NCI-H2081 treated with DMSO at 0.1 percent for 48 hours (cell line): ENCODE results near the gene PRRC2A.

Experiments used
- DNase-seq: peaks from one replicate; lab custom pipeline; 2025; lab: John Stamatoyannopoulos, UW

The PRRC2A gene

DNA sequence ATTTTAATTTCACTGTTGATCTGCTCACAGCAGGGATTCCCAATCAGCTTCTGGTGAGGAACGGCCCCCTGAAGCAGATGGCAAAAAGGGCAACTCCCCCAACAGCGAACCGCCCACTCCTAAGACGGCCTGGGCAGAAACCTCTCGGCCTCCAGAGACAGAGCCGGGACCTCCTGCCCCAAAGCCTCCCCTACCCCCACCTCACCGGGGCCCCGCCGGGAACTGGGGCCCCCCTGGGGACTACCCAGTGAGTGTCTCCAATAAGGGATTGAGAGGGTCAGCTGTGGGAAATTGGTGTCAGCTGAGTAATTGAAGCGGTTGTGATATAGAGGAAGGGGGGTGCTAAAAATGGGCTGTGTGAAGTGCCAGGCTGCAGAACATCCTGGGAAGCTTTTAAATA, 6.4 kb downstream of the PRRC2A start:
- DNase-seq, result no peak

DNA sequence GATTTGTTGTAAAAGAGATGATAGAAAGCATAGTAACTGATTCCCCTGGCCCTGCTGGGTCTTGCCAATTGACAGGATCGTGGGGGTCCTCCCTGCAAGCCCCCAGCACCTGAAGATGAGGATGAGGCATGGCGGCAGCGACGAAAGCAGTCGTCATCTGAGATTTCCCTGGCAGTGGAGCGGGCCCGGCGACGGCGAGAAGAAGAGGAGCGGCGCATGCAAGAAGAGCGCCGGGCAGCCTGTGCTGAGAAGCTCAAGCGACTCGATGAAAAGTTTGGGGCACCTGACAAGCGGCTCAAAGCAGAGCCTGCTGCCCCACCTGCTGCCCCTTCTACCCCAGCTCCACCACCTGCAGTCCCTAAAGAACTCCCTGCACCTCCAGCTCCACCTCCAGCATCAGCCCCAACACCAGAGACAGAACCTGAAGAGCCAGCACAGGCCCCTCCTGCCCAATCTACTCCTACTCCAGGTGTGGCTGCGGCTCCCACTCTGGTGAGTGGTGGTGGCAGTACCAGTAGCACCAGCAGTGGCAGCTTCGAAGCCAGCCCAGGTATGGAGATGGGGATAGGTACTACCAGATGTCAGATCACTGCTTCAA, 7.3 kb downstream of the PRRC2A start:
- DNase-seq, result no peak

DNA sequence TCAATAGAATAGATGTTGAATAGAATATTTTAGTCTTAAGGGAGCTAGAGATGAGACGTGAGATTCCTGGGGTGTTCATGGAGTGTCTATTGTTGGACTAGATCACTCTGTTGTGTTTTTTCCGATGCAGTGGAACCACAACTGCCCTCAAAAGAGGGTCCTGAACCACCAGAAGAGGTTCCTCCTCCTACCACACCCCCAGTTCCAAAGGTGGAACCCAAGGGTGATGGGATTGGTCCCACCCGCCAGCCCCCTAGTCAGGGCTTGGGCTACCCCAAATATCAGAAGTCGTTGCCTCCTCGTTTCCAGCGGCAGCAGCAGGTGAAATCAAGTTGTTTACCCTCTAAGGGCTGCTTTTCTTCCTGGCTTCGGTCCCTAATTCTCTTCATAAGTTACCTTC, 8.5 kb downstream of the PRRC2A start:
- DNase-seq, result no peak

DNA sequence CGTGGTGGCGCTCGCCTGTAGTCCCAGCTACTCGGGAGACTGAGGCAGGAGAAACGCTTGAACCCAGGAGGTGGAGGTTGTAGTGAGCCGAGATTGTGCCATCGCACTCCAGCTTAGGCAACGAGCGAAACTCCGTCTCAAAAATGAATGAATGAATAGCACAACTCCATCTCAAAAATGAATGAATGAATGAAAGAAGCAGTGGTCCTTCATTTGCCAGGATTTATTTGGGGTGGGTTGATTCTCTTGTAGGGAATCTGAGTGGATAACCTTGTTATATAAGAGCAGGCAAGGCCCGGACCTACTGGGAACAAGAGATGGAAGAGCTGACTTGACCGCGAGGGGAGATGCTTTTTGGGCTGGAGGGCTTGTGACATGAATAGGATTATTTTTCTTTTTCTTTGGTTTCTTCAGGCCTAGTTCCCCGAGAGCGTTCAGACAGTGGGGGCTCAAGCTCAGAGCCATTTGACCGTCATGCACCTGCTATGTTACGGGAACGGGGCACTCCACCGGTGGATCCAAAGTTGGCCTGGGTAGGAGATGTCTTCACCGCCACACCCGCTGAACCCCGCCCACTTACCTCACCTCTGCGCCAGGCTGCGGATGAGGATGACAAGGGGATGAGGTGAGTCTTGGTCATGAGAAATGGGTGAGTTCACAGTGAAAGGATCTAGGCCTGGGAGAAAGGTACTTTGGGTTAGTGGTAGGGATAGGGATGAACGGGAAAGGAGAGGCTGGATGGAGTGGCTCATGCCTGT, 9.8 kb downstream of the PRRC2A start:
- no peak for DNase-seq

- DNase-seq, result no peak
Measured at GRCh38 chr6:31631209-31631608, 10.7 kb downstream of the PRRC2A start.

DNA sequence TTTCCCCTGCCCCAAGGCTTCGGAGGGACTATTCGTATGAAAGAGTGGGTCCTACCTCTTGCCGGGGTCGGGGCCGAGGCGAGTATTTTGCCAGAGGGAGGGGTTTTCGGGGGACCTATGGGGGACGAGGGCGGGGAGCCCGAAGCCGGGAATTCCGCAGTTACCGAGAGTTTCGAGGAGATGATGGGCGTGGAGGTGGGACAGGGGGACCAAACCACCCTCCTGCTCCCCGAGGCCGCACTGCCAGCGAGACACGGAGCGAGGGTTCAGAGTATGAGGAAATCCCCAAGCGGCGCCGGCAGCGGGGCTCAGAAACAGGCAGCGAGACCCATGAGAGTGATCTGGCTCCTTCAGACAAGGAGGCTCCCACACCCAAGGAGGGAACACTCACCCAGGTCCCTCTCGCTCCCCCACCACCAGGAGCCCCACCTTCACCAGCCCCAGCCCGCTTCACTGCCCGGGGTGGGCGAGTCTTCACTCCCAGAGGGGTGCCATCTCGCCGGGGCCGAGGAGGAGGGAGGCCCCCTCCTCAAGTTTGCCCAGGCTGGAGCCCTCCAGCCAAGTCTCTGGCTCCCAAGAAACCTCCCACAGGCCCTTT, 11.3 kb downstream of the PRRC2A start:
- DNase-seq, result no peak

- DNase-seq, result no peak
Measured at GRCh38 chr6:31632279-31632946, 11.9 kb downstream of the PRRC2A start.

DNA sequence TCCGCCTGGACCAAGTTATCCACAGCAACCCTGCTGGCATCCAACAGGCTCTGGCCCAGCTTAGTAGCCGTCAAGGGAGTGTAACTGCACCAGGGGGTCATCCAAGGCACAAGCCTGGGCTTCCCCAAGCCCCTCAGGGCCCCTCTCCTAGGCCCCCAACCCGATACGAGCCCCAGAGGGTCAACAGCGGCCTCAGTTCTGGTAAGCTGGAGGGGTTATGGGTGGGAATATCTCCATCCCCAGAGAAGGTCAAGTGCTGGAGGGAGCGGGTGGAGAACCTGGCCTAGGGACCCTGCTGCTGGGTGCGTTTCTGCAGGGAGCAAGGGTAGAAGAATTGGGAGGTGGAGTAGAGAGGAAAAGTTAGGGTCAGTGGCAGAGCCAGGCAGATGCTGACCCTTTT, 12.9 kb downstream of the PRRC2A start:
- DNase-seq, result no peak

- no peak for DNase-seq
Measured at GRCh38 chr6:31634131-31634530, 13.6 kb downstream of the PRRC2A start.

DNA sequence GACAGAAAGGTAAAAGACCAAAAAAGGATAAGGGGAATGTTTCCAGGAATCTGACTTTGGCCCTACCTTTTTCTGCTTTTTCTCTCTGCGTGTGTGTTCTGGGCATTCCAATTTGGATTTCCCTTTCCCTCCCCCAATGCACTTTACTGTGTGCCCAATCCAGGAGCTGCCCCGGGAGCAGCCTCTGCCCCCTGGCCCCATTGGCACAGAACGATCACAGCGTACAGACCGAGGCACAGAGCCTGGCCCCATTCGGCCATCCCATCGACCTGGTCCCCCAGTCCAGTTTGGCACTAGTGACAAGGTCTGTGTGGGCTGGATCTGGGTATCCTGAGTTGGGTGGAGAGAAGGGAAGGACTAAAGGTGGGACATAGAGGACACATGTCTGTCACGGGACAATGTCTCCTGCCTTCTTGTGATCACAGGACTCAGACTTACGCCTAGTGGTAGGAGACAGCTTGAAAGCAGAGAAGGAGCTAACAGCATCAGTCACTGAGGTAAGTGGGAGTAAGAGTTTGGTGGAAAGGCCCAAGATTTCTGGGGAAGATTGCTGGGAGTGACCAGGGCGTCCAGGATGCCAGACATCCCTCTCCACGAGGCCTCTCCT, 14.6 kb downstream of the PRRC2A start:
- no peak for DNase-seq

GRCh38 chr6:31636698-31637596, 16.4 kb downstream of the PRRC2A start:
- no peak for DNase-seq

DNA sequence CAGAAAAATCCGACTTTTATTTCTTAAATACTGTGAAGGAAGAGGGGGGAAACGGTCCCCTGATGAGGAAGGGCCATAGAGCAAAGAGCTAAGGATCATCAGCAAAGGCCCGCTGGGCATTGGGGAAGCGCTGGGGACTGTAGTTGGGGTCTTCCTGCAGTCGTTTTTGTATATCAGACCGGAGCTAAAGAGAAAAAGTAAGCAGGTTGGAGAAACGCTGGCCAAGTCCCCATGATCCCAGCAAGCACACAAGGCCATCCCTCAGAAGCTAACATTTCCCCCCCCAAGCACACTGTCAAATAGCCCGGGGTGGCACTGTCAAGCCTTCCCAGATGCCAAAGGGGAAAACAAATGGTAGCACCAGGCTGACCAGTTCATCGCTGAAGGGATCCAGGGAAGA, 18.5 kb downstream of the PRRC2A start:
- no peak for DNase-seq

GRCh38 chr6:31639449-31639861, 18.9 kb downstream of the PRRC2A start:
- no peak for DNase-seq

DNA sequence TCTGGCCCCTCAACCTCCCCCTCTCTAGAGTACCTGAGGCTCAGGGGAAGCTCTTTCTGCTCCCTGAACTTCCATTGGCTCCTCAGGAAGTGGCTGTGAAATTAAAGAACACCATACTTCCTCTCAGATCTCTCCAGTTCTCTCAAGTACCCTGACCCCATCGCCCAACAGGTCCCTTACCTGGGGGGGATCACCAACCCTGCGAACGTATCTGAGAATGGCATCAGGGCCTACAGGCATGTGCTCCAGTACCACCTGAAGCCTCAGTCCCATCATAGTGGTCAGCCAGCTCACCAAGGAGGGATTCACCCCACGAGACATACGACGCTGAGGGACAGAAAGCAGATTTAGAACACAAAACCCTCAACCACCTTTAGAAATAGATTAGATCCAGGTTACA, 20.1 kb downstream of the PRRC2A start:
- DNase-seq, result no peak

DNA sequence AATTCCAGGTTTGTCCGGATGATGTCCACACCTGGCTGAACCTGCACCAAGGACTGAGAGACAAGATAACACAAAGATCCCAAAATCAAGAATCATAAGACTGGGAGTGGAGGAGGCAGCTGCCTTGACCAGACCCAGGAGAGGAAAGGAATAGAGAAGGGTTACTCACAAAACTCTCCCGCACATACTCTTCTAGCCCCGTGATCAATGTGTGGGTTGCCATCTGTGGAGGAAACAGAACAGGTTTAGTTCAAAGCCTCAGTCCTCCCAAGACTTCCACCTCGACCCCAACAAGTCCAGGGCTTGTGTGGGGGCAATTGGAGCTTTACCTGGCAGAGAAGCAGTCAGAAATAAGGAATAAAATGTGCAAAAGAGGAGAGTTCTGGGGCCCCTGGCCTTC, 20.9 kb downstream of the PRRC2A start:
- no peak for DNase-seq

- no peak for DNase-seq
Measured at GRCh38 chr6:31642798-31643570, 22.5 kb downstream of the PRRC2A start.

DNA sequence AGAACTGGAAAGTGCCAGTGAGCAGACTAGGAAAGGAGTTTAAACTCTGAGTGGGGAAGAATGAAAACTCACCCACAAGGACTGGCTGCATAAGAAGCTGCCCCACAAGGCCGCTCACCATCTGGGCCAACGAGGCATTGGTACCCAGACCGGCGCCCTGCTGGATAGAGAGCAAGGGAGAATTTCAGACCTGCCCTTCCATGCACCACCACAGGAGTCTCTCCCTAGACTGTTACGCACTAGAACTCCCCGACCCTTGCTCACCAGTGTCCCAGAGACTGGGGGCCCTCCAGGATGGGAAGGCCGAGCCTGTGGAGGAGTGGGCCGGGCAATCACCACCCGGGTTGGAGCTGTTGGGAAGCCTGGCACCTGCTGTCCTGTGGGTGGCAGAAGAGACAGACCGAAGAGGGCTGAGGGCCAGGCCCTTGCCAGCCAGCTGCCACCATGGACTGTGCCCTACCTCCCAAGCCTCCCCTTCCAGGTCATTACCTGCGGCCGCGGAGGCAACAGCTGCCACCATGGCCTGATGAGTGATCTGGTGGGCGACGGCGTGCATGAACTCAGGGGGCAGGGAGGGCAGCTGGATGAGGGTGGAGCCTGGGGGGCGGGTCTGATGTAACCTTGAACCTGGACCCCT, 23.4 kb downstream of the PRRC2A start:
- DNase-seq, result no peak

- no peak for DNase-seq
Measured at GRCh38 chr6:31645325-31645724, 24.8 kb downstream of the PRRC2A start.

GRCh38 chr6:31651602-31652191, 31.2 kb downstream of the PRRC2A start:
- no peak for DNase-seq
